Measurements from ENCODE around the gene RAB11FIP4.

RAB11FIP4 gene

DNA sequence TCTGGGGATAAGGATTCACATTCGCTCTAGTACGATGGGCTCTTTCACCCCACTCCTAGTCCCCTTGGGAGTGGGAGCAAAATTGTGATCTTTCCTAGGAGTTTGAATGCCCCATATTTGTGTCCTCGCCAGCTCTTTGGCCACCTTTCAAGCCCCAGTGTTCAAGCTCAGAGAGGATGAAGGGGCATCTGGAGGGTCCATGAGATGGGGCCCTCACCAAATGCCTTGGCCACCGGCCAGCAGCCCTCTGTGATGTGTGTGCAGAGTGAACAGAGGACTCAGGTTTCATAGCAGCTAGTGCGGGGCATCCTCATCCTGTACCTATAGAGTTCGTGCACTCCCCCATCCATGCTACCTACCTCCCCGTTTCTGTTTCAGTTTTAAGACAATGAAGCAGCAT lies 140.6 kb downstream of the RAB11FIP4 start:
- DNase-seq (ENCODE audit: low read depth): no peak
- H3K4me3 ChIP-seq (ENCODE audit: low read depth, low read length): no peak overlapping the region
- TF ChIP-seq, protein P1, sequence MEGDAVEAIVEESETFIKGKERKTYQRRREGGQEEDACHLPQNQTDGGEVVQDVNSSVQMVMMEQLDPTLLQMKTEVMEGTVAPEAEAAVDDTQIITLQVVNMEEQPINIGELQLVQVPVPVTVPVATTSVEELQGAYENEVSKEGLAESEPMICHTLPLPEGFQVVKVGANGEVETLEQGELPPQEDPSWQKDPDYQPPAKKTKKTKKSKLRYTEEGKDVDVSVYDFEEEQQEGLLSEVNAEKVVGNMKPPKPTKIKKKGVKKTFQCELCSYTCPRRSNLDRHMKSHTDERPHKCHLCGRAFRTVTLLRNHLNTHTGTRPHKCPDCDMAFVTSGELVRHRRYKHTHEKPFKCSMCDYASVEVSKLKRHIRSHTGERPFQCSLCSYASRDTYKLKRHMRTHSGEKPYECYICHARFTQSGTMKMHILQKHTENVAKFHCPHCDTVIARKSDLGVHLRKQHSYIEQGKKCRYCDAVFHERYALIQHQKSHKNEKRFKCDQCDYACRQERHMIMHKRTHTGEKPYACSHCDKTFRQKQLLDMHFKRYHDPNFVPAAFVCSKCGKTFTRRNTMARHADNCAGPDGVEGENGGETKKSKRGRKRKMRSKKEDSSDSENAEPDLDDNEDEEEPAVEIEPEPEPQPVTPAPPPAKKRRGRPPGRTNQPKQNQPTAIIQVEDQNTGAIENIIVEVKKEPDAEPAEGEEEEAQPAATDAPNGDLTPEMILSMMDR (IDR thresholded peaks at IDR 0.05; ENCODE audit: low read depth, low read length, missing control alignments): no peak

GRCh38 chr17:31532526-31532925 lies 141.1 kb downstream of the RAB11FIP4 start:
- TF ChIP-seq, protein P1 (IDR thresholded peaks at IDR 0.05; ENCODE audit: low read depth, low read length, missing control alignments): no peak
- no peak for DNase-seq (ENCODE audit: low read depth)
- H3K4me3 ChIP-seq (ENCODE audit: low read depth, low read length): no peak overlapping the region

- no peak overlapping the region for H3K4me3 ChIP-seq (ENCODE audit: low read depth, low read length)
- DNase-seq (ENCODE audit: low read depth): no peak
- TF ChIP-seq, protein P1 (IDR thresholded peaks at IDR 0.05; ENCODE audit: low read depth, low read length, missing control alignments): peak; percentile 26
Measured at GRCh38 chr17:31533546-31534155, 142.2 kb downstream of the RAB11FIP4 start.

- TF ChIP-seq, protein P1 (IDR thresholded peaks at IDR 0.05; ENCODE audit: low read depth, low read length, missing control alignments): no peak
- H3K4me3 ChIP-seq (ENCODE audit: low read depth, low read length): no peak overlapping the region
- DNase-seq (ENCODE audit: low read depth): no peak
Measured at GRCh38 chr17:31534223-31534888, 142.9 kb downstream of the RAB11FIP4 start.

GRCh38 chr17:31535581-31535981 lies 144.1 kb downstream of the RAB11FIP4 start:
- DNase-seq (ENCODE audit: low read depth): peak; percentile 76
- TF ChIP-seq, protein P1 (IDR thresholded peaks at IDR 0.05; ENCODE audit: low read depth, low read length, missing control alignments): no peak
- H3K4me3 ChIP-seq (ENCODE audit: low read depth, low read length): no peak overlapping the region

DNA sequence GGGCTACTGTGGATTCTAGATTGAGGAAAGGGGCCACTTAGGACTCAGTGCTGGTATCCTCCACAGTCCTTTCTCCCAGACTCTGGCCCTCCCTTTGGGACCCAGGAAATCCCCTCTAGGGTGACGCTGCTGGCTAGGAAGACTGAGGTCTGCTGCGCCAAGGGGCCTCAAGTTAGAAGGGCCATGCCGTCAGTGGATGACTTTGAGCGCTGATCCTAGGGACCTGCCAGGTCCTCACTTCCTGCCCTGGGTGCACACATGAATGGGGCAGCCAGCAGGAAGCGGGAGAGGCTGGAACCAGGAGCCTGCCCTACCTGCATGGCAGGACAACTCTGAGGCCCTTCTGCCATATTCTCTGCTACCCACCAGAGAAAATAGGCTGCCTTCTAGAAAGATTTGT lies 145.0 kb downstream of the RAB11FIP4 start:
- no peak overlapping the region for H3K4me3 ChIP-seq (ENCODE audit: low read depth, low read length)
- no peak for DNase-seq (ENCODE audit: low read depth)
- TF ChIP-seq, protein P1 (IDR thresholded peaks at IDR 0.05; ENCODE audit: low read depth, low read length, missing control alignments): no peak

GRCh38 chr17:31537565-31538011 lies 146.1 kb downstream of the RAB11FIP4 start:
- H3K4me3 ChIP-seq (ENCODE audit: low read depth, low read length): no peak overlapping the region
- DNase-seq (ENCODE audit: low read depth): no peak
- TF ChIP-seq, protein P1 (IDR thresholded peaks at IDR 0.05; ENCODE audit: low read depth, low read length, missing control alignments): no peak
